Measurements from ENCODE around the gene RD3L. TPM values are rescaled to one million over a fixed set of nuclear protein-coding genes. Genes with fewer than 3 reads are reported as not detected.

Gene RD3L
- total and polyA plus RNA-seq, 2 of the 4 experiments (the other 2 are of a cell fraction) = not detected

DNA sequence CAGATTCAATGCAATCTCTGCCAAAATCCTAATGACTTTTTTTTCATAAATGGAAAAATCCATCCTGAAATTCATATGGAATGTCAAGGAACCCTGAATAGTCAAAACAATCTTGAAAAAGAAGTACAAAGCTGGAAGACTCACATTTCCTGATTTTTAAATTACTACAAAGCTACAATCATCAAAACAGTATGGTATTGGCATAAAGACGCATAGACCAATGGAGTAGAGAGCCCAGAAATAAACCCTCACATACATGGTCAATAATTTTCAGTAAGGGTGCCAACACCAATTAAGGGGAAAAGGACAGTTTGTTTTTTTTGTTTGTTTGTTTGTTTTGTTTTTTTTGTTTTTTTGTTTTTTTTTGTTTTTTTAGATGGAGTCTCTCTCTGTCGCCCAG, 4.6 kb upstream of the RD3L start:
- H3K4ac ChIP-seq (ENCODE audit: low read depth, low read length) = no peak overlapping the region
- no TSS peak for BruUV-seq (replicated peaks)

More for the DNA sequence above, 4.6 kb upstream of the RD3L start:
- H4K20me1 ChIP-seq (ENCODE audit: insufficient read depth, low read length) = no peaks in the 10 kb centered on the region
- POLR2A ChIA-PET (ENCODE audit: unreplicated experiment) = no interaction called here
- no peak overlapping the region for H2AK5ac ChIP-seq (ENCODE audit: low read depth, low read length)
- CTCF ChIA-PET = no interaction called here
- H4K8ac ChIP-seq (ENCODE audit: low read depth in 2 of 2, low read length in 2 of 2) = no peak overlapping the region
- no peak overlapping the region for H3K9ac ChIP-seq (ENCODE audit: low read depth, low read length)
- no peak overlapping the region for H3K14ac ChIP-seq (replicated peaks; ENCODE audit: low read depth, low read length)
- no peak overlapping the region for H3K56ac ChIP-seq (ENCODE audit: extremely low read depth, insufficient read depth, low read length)
- H3K36me3 ChIP-seq (ENCODE audit: control insufficient read depth, insufficient read depth, low read length) = no peaks in the 10 kb centered on the region
- no peak overlapping the region for H3K18ac ChIP-seq (ENCODE audit: low read depth, low read length)
- no peaks in the 10 kb centered on the region for H3K79me1 ChIP-seq (ENCODE audit: low read depth in 1 of 2, low read length in 2 of 2)
- H2AK9ac ChIP-seq (replicated peaks; ENCODE audit: low read depth, low read length, poor library complexity) = no peak overlapping the region
- no CpG with 5 or more reads among the region's 2 CpGs for WGBS, 2 experiments (ENCODE audit: extremely low coverage in 2 of 2, insufficient read length in 1 of 2)
- no peak for DNase-seq
- no peak for ATAC-seq (ENCODE audit: low read depth)
- in situ Hi-C loops (cut with MboI; ENCODE audit: low sequenced_read_pairs) = no loop called here
- H3K9me1 ChIP-seq (ENCODE audit: insufficient read depth, low read length) = no peaks in the 10 kb centered on the region
- no peak overlapping the region for H2BK15ac ChIP-seq (ENCODE audit: low read depth, low read length)
- no peak overlapping the region for H2BK120ac ChIP-seq (ENCODE audit: low read depth, low read length)
- H3K4me3 ChIP-seq (ENCODE audit: insufficient read depth, low read depth, low read length) = no peak overlapping the region
- H3K27ac ChIP-seq (ENCODE audit: insufficient read depth, low read length) = no peak overlapping the region
- no peak for TF ChIP-seq POLR2A (IDR thresholded peaks at IDR 0.05; ENCODE audit: low read depth, low read length)
- TF ChIP-seq CHD1 (IDR thresholded peaks at IDR 0.05; ENCODE audit: low read depth, low read length) = no peak
- TF ChIP-seq SMC3 (IDR thresholded peaks at IDR 0.05; ENCODE audit: low read depth, low read length) = no peak
- TF ChIP-seq FOS (IDR thresholded peaks at IDR 0.05; ENCODE audit: low read depth, low read length) = no peak
- no peak for TF ChIP-seq CEBPB (IDR thresholded peaks at IDR 0.05; ENCODE audit: low read depth, low read length)
- TF ChIP-seq, protein P1, sequence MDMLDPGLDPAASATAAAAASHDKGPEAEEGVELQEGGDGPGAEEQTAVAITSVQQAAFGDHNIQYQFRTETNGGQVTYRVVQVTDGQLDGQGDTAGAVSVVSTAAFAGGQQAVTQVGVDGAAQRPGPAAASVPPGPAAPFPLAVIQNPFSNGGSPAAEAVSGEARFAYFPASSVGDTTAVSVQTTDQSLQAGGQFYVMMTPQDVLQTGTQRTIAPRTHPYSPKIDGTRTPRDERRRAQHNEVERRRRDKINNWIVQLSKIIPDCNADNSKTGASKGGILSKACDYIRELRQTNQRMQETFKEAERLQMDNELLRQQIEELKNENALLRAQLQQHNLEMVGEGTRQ (IDR thresholded peaks at IDR 0.05; ENCODE audit: low read depth, low read length) = no peak
- no peak for TF ChIP-seq BHLHE40 (IDR thresholded peaks at IDR 0.05; ENCODE audit: low read depth, low read length)
- no peak for TF ChIP-seq NFE2L2 (IDR thresholded peaks at IDR 0.05; ENCODE audit: low read depth, low read length)
- no peak for TF ChIP-seq RCOR1 (IDR thresholded peaks at IDR 0.05; ENCODE audit: insufficient replicate concordance, low read length)
- TF ChIP-seq MAZ (IDR thresholded peaks at IDR 0.05; ENCODE audit: borderline replicate concordance, low read depth, low read length) = no peak
- no peak for TF ChIP-seq MXI1 (IDR thresholded peaks at IDR 0.05; ENCODE audit: borderline replicate concordance, low read depth, low read length)
- TF ChIP-seq, protein P2, sequence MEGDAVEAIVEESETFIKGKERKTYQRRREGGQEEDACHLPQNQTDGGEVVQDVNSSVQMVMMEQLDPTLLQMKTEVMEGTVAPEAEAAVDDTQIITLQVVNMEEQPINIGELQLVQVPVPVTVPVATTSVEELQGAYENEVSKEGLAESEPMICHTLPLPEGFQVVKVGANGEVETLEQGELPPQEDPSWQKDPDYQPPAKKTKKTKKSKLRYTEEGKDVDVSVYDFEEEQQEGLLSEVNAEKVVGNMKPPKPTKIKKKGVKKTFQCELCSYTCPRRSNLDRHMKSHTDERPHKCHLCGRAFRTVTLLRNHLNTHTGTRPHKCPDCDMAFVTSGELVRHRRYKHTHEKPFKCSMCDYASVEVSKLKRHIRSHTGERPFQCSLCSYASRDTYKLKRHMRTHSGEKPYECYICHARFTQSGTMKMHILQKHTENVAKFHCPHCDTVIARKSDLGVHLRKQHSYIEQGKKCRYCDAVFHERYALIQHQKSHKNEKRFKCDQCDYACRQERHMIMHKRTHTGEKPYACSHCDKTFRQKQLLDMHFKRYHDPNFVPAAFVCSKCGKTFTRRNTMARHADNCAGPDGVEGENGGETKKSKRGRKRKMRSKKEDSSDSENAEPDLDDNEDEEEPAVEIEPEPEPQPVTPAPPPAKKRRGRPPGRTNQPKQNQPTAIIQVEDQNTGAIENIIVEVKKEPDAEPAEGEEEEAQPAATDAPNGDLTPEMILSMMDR (conservative IDR thresholded peaks at IDR 0.05; ENCODE audit: low read depth, low read length) = no peak
- no peak for TF ChIP-seq MAFK (IDR thresholded peaks at IDR 0.05; ENCODE audit: low read depth, low read length)
- TF ChIP-seq RAD21 (IDR thresholded peaks at IDR 0.05; ENCODE audit: low read length) = no peak
- H3K4me1 ChIP-seq (ENCODE audit: control insufficient read depth, insufficient read depth, low read length) = no peaks in the 10 kb centered on the region
- no peak overlapping the region for H3K23ac ChIP-seq (ENCODE audit: low read depth, low read length)
- no peaks in the 10 kb centered on the region for H3K9me3 ChIP-seq (ENCODE audit: control insufficient read depth, insufficient read depth, low read length)
- H4K5ac ChIP-seq (ENCODE audit: low read depth, low read length) = no peak overlapping the region
- dilution Hi-C loops (cut with HindIII; ENCODE audit: low sequenced_read_pairs, unreplicated experiment) = no loop called here
- no peak overlapping the region for H2BK5ac ChIP-seq (ENCODE audit: low read depth, low read length, poor library complexity, severe bottlenecking)
- H3K27me3 ChIP-seq (ENCODE audit: control insufficient read depth, insufficient read depth, low read length) = peaks cover 5% of the 10 kb centered on the region; the same call in 1 of the 2 replicates
- intact Hi-C loops (cut with micrococcal nuclease) = no loop called here
- H2AFZ ChIP-seq (replicated peaks; ENCODE audit: low read length, poor library complexity) = no peak overlapping the region
- H3K4me2 ChIP-seq (ENCODE audit: low read depth, low read length) = no peak overlapping the region
- no peak overlapping the region for H2BK20ac ChIP-seq (ENCODE audit: low read depth, low read length)
- no peak overlapping the region for H4K91ac ChIP-seq (ENCODE audit: insufficient read depth, low read depth, low read length)
